ENCODE results near the gene VCP. TPM values are rescaled to one million over a fixed set of nuclear protein-coding genes. Genes with fewer than 3 reads are reported as not detected.

The VCP gene
- total and polyA plus RNA-seq, 9 of the 15 experiments (the other 6 are each of a cell fraction or from before 2014, with no cell fraction given), result 7.1 to 257 (median 199) TPM

DNA sequence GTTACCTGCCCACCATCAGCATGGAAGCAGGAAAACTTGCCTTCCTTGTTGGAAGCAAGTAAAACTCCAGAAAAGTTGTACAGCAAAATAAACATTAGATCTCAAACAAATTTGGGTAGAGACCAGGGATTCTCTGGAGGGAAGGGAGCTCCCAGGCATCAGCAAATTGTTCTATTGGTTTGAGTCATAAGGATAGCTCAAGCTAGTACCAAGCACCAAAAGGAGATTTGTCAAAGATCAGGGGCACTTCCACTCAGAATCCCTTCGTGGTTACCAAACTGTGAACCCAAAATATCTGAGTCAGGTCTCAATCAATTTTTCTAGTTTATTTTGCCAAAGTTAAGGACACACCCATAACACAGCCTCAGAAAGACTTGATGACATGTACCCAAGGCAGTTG lies 45.1 kb downstream of the VCP start (continued):
- TF ChIP-seq, protein P1, sequence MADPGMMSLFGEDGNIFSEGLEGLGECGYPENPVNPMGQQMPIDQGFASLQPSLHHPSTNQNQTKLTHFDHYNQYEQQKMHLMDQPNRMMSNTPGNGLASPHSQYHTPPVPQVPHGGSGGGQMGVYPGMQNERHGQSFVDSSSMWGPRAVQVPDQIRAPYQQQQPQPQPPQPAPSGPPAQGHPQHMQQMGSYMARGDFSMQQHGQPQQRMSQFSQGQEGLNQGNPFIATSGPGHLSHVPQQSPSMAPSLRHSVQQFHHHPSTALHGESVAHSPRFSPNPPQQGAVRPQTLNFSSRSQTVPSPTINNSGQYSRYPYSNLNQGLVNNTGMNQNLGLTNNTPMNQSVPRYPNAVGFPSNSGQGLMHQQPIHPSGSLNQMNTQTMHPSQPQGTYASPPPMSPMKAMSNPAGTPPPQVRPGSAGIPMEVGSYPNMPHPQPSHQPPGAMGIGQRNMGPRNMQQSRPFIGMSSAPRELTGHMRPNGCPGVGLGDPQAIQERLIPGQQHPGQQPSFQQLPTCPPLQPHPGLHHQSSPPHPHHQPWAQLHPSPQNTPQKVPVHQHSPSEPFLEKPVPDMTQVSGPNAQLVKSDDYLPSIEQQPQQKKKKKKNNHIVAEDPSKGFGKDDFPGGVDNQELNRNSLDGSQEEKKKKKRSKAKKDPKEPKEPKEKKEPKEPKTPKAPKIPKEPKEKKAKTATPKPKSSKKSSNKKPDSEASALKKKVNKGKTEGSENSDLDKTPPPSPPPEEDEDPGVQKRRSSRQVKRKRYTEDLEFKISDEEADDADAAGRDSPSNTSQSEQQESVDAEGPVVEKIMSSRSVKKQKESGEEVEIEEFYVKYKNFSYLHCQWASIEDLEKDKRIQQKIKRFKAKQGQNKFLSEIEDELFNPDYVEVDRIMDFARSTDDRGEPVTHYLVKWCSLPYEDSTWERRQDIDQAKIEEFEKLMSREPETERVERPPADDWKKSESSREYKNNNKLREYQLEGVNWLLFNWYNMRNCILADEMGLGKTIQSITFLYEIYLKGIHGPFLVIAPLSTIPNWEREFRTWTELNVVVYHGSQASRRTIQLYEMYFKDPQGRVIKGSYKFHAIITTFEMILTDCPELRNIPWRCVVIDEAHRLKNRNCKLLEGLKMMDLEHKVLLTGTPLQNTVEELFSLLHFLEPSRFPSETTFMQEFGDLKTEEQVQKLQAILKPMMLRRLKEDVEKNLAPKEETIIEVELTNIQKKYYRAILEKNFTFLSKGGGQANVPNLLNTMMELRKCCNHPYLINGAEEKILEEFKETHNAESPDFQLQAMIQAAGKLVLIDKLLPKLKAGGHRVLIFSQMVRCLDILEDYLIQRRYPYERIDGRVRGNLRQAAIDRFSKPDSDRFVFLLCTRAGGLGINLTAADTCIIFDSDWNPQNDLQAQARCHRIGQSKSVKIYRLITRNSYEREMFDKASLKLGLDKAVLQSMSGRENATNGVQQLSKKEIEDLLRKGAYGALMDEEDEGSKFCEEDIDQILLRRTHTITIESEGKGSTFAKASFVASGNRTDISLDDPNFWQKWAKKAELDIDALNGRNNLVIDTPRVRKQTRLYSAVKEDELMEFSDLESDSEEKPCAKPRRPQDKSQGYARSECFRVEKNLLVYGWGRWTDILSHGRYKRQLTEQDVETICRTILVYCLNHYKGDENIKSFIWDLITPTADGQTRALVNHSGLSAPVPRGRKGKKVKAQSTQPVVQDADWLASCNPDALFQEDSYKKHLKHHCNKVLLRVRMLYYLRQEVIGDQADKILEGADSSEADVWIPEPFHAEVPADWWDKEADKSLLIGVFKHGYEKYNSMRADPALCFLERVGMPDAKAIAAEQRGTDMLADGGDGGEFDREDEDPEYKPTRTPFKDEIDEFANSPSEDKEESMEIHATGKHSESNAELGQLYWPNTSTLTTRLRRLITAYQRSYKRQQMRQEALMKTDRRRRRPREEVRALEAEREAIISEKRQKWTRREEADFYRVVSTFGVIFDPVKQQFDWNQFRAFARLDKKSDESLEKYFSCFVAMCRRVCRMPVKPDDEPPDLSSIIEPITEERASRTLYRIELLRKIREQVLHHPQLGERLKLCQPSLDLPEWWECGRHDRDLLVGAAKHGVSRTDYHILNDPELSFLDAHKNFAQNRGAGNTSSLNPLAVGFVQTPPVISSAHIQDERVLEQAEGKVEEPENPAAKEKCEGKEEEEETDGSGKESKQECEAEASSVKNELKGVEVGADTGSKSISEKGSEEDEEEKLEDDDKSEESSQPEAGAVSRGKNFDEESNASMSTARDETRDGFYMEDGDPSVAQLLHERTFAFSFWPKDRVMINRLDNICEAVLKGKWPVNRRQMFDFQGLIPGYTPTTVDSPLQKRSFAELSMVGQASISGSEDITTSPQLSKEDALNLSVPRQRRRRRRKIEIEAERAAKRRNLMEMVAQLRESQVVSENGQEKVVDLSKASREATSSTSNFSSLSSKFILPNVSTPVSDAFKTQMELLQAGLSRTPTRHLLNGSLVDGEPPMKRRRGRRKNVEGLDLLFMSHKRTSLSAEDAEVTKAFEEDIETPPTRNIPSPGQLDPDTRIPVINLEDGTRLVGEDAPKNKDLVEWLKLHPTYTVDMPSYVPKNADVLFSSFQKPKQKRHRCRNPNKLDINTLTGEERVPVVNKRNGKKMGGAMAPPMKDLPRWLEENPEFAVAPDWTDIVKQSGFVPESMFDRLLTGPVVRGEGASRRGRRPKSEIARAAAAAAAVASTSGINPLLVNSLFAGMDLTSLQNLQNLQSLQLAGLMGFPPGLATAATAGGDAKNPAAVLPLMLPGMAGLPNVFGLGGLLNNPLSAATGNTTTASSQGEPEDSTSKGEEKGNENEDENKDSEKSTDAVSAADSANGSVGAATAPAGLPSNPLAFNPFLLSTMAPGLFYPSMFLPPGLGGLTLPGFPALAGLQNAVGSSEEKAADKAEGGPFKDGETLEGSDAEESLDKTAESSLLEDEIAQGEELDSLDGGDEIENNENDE (IDR thresholded peaks at IDR 0.05; ENCODE audit: low read depth, low read length), result no peak
- TF ChIP-seq, protein P2, sequence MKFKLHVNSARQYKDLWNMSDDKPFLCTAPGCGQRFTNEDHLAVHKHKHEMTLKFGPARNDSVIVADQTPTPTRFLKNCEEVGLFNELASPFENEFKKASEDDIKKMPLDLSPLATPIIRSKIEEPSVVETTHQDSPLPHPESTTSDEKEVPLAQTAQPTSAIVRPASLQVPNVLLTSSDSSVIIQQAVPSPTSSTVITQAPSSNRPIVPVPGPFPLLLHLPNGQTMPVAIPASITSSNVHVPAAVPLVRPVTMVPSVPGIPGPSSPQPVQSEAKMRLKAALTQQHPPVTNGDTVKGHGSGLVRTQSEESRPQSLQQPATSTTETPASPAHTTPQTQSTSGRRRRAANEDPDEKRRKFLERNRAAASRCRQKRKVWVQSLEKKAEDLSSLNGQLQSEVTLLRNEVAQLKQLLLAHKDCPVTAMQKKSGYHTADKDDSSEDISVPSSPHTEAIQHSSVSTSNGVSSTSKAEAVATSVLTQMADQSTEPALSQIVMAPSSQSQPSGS (CRISPR knock-in tag; IDR thresholded peaks at IDR 0.05), result no peak
- TF ChIP-seq ESRRB (CRISPR knock-in tag; IDR thresholded peaks at IDR 0.05; ENCODE audit: borderline replicate concordance), result no peak
- TF ChIP-seq ZSCAN29 (IDR thresholded peaks at IDR 0.05), result no peak
- TF ChIP-seq L3MBTL2 (IDR thresholded peaks at IDR 0.05), result no peak
- no peak for TF ChIP-seq KAT2B (IDR thresholded peaks at IDR 0.05; ENCODE audit: low read depth, low read length)
- TF ChIP-seq EWSR1 (IDR thresholded peaks at IDR 0.05; ENCODE audit: borderline replicate concordance, low read depth, partially characterized antibody), result no peak

Data from K562 (cell line).